ENCODE results near the gene CBX6.
"Not testable (repeated sequence)": the region's sequence is repeated elsewhere in the genome, so short reads cannot be mapped to it uniquely, and the experiment has no call there.

CBX6 gene

GRCh38 chr22:38872172-38872830 is at the start of gene CBX6:
TSS of gene CBX6 (minus strand) at chr22:38872216. CDS start at chr22:38872190, 26 bp downstream.
- DNase-seq = peak in 1 of 2 experiments; percentile 38

DNA sequence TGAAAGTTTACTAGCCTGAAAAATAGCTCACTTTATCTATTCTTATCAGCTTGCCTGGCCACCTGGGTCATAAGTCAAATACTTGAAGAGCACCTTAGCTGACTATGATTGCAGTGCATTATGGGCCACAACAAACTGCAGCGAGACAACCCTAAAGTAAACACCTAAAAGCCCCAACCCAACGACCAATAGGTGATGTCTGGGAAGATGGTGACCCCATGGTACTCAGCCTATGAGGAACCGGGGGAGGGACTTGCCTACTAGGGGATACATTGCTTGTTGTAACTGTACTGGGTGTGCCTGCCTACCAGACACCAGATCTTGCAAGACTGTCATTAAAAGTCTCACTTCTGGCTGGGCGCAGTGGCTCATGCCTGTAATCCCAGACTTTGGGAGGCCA is 49.8 kb upstream of the CBX6 start:
- DNase-seq = no peak

DNA sequence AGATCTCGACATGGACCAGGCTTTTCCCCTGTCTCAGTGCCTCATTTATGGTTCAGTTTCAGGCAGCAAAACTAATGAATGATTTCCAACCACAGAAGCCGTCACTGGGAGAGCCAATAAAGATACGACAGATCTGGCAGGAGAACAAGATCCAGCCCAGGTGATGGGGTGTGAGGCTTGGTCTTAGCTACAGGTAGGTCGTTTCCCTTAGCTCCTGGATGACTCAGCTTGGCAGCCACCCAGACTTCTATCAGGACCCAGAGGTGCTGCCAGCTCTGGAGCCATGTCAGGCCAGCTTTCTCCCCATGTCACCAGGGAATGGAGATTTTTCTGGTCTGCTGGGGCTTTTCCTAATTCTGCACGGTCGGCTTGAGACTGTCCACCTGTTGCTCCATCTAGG is 49.1 kb upstream of the CBX6 start:
- no peak for DNase-seq

GRCh38 chr22:38919631-38920190 is 47.7 kb upstream of the CBX6 start:
- no peak for DNase-seq

GRCh38 chr22:38911434-38911833 is 39.4 kb upstream of the CBX6 start:
- no peak for DNase-seq

- DNase-seq = no peak
Observed at GRCh38 chr22:38907767-38908166, 35.8 kb upstream of the CBX6 start.

- DNase-seq = no peak
Observed at GRCh38 chr22:38906052-38906451, 34.0 kb upstream of the CBX6 start.

DNA sequence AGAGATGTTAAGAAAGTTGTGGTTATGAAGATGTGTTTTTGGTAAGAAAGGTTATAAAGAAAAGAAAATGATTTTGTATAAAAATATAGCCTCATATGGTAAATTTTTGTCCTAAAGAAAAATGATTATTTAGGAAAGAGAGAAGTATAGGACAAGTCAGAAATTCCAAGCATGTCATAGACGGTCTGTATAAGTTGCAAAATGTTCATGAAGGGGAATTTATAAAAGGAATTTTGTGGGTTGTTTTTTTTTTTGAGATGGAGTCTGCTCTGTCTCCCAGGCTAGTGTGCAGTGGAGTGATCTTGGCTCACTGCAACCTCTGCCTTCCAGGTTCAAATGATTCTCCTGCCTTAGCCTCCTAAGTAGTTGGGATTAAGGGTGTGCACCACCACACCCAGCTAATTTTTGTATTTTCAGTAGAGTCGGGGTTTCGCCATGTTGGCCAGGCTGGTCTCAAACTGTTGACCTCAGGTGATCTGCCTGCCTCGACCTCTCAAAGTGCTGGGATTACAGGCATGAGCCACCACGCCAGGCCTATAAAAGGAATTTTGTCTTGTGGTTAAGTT is 32.1 kb upstream of the CBX6 start:
- not testable (repeated sequence) for DNase-seq

GRCh38 chr22:38901111-38901641 is 29.2 kb upstream of the CBX6 start:
- DNase-seq = no peak

DNA sequence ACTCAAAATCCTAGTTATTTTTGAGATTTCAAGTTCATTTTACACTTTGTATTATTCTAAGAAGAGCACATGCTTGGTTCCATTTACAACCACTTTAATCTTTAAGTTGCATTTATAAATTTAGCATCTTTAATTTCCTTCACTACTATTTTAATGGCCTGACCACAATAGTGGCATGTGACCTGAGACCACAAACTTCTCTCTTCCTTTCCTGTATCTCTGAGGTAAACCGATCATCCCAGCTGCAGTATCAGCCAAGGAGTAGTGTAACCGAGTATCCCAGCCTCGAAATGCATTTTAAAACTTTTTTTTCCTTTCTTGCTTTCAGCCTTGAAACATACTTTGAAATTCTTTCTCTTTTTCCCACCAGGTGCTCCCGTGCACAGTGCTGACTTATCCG is 28.7 kb upstream of the CBX6 start:
- DNase-seq = no peak

- DNase-seq = no peak
Observed at GRCh38 chr22:38891256-38891655, 19.2 kb upstream of the CBX6 start.

DNA sequence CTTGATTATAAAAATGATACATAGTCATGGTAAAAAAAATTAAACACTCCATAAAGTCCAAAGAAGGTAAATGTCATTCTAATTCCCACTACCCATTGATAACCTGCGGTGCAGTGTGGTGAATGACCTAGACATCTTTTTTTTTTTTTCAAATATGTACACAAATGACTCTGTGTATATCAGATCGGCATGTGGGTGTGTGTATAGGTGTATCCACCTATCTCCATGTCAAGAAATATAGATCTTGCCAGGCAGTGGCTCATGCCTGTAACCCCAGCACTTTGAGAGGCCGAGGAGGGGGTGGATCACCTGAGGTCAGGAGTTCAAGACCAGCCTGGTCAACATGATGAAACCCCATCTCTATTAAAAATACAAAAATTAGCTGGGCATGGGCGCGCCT is 18.4 kb upstream of the CBX6 start:
- DNase-seq = no peak

DNA sequence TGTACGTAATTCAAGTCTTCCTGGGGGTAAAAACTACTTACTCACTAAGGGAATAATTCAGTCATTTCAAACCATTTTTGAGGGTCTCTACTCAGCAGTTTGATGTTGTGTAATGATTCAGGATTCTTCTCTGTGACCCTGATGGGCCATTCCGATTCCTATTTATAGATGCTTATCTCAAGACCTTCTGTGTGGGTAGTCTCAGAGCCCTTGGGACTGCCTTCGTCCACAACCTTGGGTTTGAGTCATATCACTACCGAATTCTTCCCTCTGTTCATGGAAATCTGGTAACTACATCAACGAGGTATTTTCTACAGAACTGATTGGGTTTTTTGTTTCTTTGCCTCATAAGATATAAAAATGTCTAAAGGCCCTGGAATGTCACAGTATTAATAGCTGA is 14.3 kb upstream of the CBX6 start:
- DNase-seq = no peak

- no peak for DNase-seq
Observed at GRCh38 chr22:38882972-38883622, 11.1 kb upstream of the CBX6 start.

GRCh38 chr22:38881997-38882879 is 10.2 kb upstream of the CBX6 start:
- DNase-seq = no peak

DNA sequence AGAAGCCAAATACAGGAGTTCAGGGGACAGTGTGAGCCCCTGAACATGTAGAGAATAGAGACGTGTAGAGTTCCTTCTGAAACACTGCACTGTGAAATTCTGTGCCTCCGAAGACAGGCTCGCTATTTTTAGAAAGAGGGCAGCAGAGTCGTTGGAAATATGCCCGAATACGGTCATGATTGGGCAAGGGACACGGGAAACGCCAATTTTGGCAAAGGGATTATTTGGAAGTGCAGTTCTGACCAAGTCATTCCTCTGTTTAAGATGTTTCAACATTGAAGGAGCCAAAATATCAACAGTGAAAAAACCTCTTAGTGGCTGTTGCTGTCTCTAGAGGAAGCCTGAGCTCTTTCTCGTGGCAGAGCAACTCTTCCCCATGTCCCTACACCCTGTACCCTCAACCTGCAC is 9.5 kb upstream of the CBX6 start:
- DNase-seq = peak in 1 of 2 experiments; percentile 36

DNA sequence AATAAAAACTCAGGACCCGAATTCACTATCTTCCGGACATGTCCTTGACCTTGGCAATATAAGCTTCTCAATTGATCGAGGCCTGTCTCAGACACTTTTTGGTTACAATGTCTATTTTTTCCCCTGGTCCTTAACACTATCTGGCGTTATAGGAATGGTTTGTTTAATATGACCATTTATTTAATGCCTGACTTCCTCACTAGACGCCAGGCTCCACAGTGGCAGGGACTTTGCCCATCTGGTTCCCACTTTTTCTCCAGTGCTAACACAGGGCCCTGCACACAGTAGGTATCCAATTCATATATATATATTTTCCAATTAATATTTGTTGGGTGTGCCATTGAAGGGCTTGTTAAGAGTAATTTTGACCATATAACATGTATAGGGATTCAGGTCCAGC is 7.9 kb upstream of the CBX6 start:
- DNase-seq = no peak

DNA sequence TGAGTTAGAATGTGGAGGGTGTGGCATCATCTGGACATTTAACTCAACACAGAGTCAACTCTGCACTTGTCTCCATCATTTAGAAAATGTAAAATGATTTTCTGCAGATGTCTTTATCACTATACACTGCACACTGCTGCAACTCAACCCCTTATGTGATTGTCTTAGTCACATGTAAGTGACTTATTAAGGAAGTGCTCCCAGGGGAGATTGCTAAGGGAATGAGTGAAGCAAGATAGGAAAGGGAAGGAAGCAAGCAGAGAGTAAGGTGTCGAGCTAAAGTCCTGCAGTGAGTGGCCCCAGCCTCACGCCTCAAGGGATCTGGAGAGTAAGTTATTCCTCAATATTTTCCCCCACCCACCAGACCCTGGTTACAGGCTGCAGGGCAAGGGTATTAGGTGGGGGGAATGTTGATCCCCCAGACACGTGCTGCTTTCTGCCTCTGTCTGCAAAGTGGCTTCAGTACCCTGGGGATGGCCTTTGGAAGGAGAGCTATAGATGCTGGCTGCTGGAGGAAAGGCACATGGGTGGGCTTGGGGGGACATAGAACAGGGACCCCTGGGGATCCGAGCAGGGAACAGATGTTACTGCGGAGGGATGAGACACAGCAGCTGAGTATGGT is 7.2 kb upstream of the CBX6 start:
- DNase-seq = no peak

DNA sequence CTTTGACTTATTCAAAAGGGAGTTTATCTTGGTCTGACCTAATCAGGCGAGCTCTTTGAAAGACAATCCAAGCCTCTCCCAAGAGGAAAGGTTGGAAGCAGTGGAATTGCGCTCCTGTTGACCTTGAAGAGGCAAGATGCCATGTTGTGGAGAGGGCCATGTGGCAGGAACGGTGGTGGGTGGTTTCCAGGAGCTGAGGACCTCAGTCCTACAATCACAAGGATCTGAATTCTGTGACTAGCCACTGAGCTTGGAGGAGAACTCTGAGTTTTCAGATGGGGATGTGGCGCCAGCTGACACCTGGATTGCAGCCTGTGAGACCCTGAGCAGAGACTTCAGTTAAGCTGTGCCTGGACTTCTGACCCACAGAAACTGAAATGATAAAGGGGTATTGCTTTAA is 6.0 kb upstream of the CBX6 start:
- DNase-seq = no peak

GRCh38 chr22:38874529-38875222 is 2.7 kb upstream of the CBX6 start:
- DNase-seq = no peak
